ENCODE data around the gene TMEM252. TPM values are rescaled to one million over a fixed set of nuclear protein-coding genes. Genes with fewer than 3 reads are reported as not detected.

TMEM252 gene
- total RNA-seq, 1 experiment from 2014 or later: 0.15 TPM

GRCh38 chr9:68545033-68545705 is 4.5 kb upstream of the TMEM252 start:
- no peak for DNase-seq (ENCODE audit: low spot score)

- no peak for DNase-seq (ENCODE audit: low spot score)
These were observed 885 bp upstream of the TMEM252 start for GRCh38 chr9:68541568-68541967.

DNA sequence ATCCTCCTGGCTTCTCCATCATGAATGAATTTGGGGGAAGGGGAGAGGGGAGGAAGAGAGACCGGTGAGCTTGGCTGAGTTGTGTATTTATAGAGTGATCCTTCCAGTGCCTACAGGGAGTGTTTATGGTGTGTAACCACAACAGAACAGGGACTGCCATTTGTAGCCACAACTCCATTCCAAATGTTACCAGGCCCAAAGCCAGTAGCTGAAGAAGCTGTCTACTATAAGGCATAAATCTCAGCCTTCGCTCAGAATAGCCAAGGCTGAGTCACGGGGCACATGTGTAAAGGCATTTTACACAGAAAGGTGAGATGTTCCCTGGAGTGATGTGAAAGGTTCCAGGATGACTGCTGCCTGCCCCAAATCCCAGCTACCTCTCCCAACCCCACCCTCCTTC is 2.5 kb downstream of the TMEM252 start:
- no peak for DNase-seq (ENCODE audit: low spot score)

GRCh38 chr9:68537616-68537880 is 3.1 kb downstream of the TMEM252 start:
- no peak for DNase-seq (ENCODE audit: low spot score)

GRCh38 chr9:68536876-68537615 is 3.6 kb downstream of the TMEM252 start:
- DNase-seq (ENCODE audit: low spot score): no peak

DNA sequence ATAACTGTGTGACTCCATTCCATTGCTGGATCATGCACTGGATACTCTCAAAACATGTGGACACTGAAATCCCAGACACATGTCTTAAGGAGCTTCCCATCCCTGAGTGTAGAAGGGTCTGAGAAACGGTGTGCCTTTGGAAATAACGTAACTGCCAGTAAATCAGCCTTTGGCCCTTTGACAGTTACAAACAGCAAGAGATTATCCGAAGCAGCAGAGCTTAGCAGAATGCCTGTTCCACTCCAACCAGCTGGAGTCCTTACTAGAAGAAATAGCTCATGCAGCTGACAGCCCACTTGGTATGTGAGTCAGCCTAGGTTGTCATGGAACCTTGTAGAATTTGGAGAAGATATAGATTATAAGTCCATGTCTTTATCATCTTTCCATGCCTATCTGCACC is 7.0 kb downstream of the TMEM252 start:
- DNase-seq (ENCODE audit: low spot score): no peak

DNA sequence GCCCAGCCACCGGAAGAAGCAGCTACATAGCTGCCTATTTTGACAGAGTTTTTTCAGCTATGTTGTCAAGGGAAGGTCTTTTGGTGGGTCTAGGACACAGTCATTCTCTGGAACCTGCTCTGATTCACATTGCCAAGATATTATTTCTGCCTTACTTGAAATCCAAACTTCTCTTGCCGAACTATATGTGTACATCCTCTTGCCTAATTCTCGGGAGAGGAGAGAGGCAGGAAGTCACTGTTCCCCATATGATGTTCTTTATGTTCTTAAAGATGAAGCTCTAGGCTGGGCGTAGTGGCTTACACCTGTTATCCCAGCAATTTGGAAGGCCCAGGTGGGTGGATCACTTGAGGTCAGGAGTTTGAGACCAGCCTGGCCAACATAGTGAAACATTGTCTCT is 8.6 kb downstream of the TMEM252 start:
- no peak for DNase-seq (ENCODE audit: low spot score)

GRCh38 chr9:68530618-68531017 is 10.1 kb downstream of the TMEM252 start:
- DNase-seq (ENCODE audit: low spot score): peak; percentile 83

DNA sequence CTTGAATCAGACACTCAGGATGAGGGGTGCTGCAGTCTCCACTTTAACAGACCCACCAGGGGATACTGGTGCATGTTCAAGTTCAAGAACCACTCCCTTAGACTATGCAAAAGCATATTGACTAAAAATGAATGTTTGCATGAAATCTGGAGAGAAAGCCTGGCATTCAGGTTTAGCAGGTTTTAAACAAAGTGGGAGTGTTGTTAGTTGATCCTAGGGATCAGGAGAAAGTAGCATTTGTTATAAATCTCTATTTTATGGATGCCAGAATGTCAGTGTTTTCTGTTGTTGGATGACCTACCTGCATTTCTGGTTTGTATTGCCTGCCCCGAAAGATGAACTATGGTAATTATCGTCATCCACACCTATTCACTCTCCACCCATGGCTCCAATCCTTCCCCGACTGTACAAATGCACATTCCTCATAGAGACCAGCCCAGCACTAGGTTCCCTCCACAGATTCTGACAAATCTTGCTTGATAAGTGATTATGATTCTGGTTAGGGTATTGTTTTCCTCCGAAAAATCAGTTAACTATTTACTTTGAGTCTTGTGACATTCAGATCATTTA is 17.2 kb downstream of the TMEM252 start:
- no peak for DNase-seq (ENCODE audit: low spot score)

DNA sequence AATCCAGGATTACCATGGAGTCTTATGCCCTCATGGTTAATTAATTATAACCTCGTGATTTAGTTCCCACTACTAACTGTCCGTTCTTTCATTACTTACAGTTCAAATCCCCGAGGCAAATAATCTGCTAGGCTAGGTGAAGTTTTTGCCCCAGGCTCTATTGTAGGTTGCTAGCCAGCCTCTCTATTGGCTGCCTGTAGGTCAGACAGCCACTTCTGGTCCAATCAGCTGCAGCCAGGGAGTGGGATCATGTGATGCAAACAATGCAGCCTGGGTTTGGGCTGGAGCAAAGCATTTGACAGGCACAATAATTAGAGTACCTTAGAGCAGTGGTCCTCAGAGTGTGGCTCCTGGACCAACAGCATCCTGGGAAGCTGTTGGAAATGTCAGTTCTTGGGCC is 17.7 kb downstream of the TMEM252 start:
- DNase-seq (ENCODE audit: low spot score): no peak

- DNase-seq (ENCODE audit: low spot score): no peak
These were observed 18.6 kb downstream of the TMEM252 start for GRCh38 chr9:68522131-68522530.

DNA sequence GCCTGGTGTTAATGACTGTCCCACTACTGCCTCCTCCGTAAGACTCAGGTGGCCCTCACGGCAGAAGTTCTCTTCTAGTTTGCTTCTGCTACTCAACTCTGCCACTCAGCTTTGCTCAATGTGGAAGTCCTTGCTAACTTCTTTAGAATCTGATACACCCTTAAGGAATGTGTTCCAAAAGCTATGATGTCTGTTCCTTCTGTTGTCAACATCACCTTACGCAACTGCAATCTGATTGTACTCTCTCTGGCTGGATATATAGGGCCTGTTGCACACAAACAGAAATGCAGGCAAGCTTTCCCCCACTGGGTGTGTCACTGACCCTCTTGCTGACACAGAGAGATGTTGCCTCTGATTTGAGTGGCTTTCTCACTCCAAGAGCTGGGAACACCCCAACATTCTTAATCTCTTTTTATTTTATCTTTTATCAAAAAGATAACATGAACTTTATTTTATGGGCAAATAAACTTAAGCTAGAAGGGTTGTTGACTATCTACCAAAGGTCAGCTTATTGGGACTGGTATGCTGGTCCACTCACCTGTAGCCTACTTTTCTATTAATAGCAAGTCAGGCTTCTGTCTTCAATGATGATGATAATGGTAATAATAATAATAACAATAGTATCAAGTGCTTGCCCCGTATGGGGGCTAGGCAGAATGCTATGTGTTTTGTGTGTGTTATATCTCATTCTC is 25.2 kb downstream of the TMEM252 start:
- DNase-seq (ENCODE audit: low spot score): no peak

DNA sequence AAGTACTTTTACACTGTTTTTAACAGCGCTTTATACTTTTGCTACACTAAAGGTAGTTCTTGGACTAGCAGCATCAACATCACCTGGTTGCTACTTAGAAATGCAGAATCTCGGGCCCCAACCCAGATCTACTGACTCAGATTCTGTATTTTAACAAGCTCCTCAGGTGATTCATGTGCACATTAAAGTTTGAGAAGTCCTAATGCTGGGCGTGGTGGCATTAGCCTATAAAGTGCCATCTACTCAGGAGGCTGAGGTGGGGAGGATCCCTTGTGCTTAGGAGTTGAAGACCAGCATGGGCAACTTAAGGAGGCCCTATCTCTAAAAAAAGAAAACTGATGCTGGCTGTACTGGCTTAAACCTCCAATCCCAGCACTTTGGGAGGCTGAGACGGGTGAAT is 26.7 kb downstream of the TMEM252 start:
- DNase-seq (ENCODE audit: low spot score): no peak

DNA sequence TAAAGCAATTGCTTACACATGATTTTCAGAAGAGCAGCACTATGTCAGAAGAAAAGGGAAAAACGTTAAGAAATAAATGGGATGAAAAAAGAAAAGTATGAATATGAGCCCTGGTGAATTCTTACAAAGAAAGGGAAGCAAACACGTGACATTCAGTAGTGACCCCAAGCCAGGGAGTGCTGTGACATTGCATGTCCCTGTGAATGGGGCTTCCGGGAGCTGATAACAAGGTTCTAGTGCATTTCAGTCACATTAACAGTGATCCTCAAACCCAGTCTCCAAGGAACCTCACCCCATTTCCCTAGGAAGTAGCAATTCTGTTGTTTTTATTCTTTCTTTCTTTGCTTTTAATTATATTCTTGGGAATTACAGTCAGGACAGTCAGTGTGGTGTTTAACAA is 27.3 kb downstream of the TMEM252 start:
- DNase-seq (ENCODE audit: low spot score): no peak

GRCh38 chr9:68509689-68510088 is 31.0 kb downstream of the TMEM252 start:
- DNase-seq (ENCODE audit: low spot score): no peak

GRCh38 chr9:68508547-68508946 is 32.1 kb downstream of the TMEM252 start:
- no peak for DNase-seq (ENCODE audit: low spot score)

DNA sequence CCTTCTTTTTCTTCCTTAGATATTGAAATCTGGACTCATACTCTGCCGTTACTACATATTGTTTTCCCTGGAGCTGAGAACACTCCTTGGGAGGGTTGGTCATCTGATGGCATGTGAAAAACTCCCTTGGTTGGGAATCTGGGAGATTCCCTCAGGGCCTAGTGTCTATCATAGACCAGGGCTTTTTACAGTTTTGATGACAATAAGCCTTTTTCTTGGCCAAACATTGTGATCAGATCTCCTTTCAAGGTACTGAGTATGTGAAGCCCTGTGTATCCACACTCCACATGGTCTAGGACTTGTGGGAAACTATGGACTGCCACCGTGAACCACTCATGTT is 32.9 kb downstream of the TMEM252 start:
- DNase-seq (ENCODE audit: low spot score): no peak

- peak; percentile 39 for DNase-seq (ENCODE audit: low spot score)
These were observed 33.4 kb downstream of the TMEM252 start for GRCh38 chr9:68507130-68507805.

DNA sequence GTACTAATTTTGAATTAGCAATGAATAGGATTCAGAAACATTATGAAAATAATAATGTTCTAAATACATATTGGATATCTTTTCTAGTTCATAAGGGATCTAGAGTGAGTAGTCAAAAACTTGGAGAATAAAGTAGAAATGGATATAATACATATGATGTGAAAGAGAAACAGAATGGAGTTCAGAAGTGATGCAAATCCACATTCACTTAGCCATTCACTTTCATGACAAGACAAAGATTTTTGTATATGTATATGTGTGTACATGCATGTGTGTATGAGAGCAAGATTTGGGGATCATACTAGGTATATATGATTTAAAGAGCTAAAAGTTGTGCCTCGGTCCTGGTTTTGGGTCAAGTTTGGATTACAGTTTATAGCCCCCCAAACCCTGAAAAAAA is 34.1 kb downstream of the TMEM252 start:
- DNase-seq (ENCODE audit: low spot score): no peak

DNA sequence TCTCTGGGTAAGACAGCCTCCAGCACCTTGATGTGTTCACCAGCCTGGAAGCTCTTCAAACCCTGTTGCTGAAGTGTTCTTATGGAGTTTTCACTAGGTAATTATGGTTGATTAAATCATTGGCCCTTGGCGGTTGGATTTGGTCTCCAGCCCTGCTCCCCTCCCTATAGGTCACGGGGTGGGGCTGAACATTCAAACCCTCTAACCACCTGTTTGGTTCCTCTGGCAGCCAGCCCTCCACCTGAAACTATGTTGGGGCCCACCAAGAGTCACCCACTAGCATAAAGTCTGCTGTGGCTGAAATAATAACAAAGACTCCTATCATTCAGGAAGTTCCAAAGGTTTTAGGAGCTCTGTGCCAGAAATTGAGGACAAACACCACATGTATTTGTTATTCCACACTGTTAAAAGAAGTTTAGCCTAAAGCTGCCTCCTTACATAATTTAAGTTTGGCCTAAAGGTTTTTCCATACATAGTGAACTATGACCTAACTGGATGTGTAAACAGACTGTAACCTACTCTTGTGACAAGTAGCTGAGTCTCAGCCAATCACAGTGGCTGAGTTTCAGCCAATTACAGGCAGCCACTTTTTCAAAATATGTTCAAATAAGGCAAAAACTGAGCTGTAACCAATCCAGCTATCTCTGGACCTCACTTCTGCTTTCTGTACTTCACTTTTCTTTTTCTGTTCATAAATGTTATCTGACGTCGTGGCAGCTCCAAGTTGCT is 34.8 kb downstream of the TMEM252 start:
- DNase-seq (ENCODE audit: low spot score): no peak

DNA sequence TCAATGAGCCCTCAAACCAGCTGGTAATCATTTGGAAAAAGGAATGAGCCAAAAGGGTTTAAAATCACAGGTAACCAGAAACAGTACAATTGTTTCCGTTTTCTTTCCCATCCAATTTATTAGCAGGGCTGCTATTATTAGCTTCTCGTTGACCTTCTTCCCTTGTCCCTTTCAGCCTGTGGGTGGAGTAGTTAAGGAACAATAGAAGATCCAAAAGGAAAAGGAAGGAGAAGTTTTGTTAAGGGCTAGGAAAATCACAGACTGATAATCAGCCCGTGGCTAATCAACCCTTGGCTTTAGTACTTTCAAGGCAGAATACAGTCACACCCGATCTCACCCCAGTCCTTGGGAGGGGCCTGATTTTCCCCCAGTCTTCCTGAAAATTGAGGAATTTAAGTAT is 38.4 kb downstream of the TMEM252 start:
- DNase-seq (ENCODE audit: low spot score): no peak
